CD8-positive, alpha-beta memory T cell (primary cell): ENCODE results near the gene PODN. TPM values are rescaled to one million over a fixed set of nuclear protein-coding genes. Genes with fewer than 3 reads are reported as not detected.

ENCODE experiments used
- CTCF ChIA-PET: fragments of 350-600 bp; sonication (Branson Sonifier 250); formaldehyde crosslinking; loops from one replicate; lab custom pipeline; 2021; ENCODE audit warnings: antibody characterized with exemption; lab: Charles Lee
- POLR2A ChIA-PET: fragments of 350-600 bp; sonication (Branson Sonifier 250); formaldehyde crosslinking; loops from one replicate; lab custom pipeline; 2021; ENCODE audit warnings: antibody characterized with exemption; lab: Charles Lee
- DNase-seq, 5 donors: peaks; one replicate each; pipeline versions ENCODE4 v3.0.0 to v3.0.0-alpha.2; 2020 to 2022; ENCODE audit warnings: mixed read lengths in 1 of 5
- H3K27ac ChIP-seq: one replicate; pipeline ENCODE4 v1.7.0; 2013; ENCODE audit warnings: low read depth, mild to moderate bottlenecking, low read length, moderate library complexity
- H3K27me3 ChIP-seq: 2 replicates; pipeline ENCODE4 v1.7.0; 2013; ENCODE audit warnings: low read length, mild to moderate bottlenecking; ENCODE audit not compliant: insufficient read depth, poor library complexity, severe bottlenecking
- H3K36me3 ChIP-seq: 2 replicates; pipeline ENCODE4 v1.7.0; 2013; ENCODE audit warnings: mild to moderate bottlenecking, low read length, moderate library complexity; ENCODE audit not compliant: insufficient read depth
- H3K4me1 ChIP-seq: 2 replicates; pipeline ENCODE4 v1.7.0; 2013; ENCODE audit warnings: mild to moderate bottlenecking, low read length, moderate library complexity; ENCODE audit not compliant: insufficient read depth
- H3K4me3 ChIP-seq: 2 replicates; pipeline ENCODE4 v1.7.0; 2013; ENCODE audit warnings: mild to moderate bottlenecking, low read length
- H3K9me3 ChIP-seq: 2 replicates; pipeline ENCODE4 v1.7.0; 2013; ENCODE audit warnings: mild to moderate bottlenecking, low read length
- H3K27ac Mint-ChIP-seq, 8 donors: one replicate each; pipeline ENCODE4 v1.8.0; 2020 to 2021; ENCODE audit warnings: mixed read lengths in 8 of 8, mild to moderate bottlenecking in 6 of 8, inconsistent platforms in 3 of 8, moderate library complexity in 3 of 8
- H3K27me3 Mint-ChIP-seq, 2 donors: one replicate each; pipeline ENCODE4 v1.8.0; 2020 to 2021; ENCODE audit warnings: mixed read lengths in 2 of 2, mild to moderate bottlenecking in 1 of 2, moderate library complexity in 1 of 2
- H3K36me3 Mint-ChIP-seq, 3 donors: one replicate each; pipeline ENCODE4 v1.8.0; 2020 to 2021; ENCODE audit warnings: mixed read lengths in 3 of 3, inconsistent platforms in 1 of 3, mild to moderate bottlenecking in 1 of 3
- H3K4me1 Mint-ChIP-seq, 3 donors: one replicate each; pipeline ENCODE4 v1.8.0; 2020 to 2021; ENCODE audit warnings: mixed read lengths in 3 of 3, inconsistent platforms in 1 of 3, mild to moderate bottlenecking in 1 of 3
- H3K4me3 Mint-ChIP-seq, 7 donors: one replicate each; pipeline ENCODE4 v1.8.0; 2020 to 2021; ENCODE audit warnings: mixed read lengths in 7 of 7, mild to moderate bottlenecking in 6 of 7, moderate library complexity in 4 of 7, inconsistent platforms in 2 of 7
- H3K9me3 Mint-ChIP-seq, 5 donors: one replicate each; pipeline ENCODE4 v1.8.0; 2020 to 2022; ENCODE audit warnings: mixed read lengths in 5 of 5, mild to moderate bottlenecking in 3 of 5, moderate library complexity in 2 of 5, inconsistent platforms in 1 of 5
- polyA plus RNA-seq: library from polyadenylated mRNA; unstranded; fragments of 300-500 nt; fragmentation: Illumina TruSeq; gene quantifications from one replicate; pipeline ENCODE4 v1.2.3, GENCODE V29; 2021
- total RNA-seq, 2 experiments: library from RNA; stranded (reverse); gene quantifications; one replicate each; pipeline ENCODE4 v1.2.3, GENCODE V29; 2021

Gene PODN
- total and polyA plus RNA-seq, 3 experiments from 2014 or later: 0.53 TPM; not detected in 2

DNA sequence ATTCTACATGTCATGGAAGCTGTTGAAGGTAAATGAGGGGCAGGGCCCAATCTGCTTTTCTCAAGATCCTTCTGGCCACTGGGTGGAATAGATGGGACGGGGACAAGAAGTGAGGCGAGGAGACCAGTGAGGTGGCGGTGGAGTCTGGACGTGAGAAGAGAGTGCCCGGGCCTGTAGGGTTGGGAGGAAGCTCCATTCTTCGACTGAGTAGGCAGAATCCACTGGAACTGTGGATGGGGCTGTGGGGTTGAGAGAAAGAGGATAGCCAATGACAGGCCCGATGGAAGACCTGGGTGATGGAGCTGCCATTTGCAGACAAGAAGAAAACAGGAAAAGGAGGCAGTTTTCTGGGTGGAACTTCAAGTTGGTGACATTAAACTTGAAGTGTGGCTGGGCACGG, 70.2 kb downstream of the PODN start:
- Mint-ChIP-seq H3K27me3 (no peaks in the 10 kb centered on the region), H3K36me3 (peaks cover 0 to 1% (median 0%) of the 10 kb centered on the region in 3 donors), H3K4me1 (peaks cover 20 to 29% (median 28%) of the 10 kb centered on the region in 3 donors), H3K27ac (peak overlapping the region in 4 of 8 donors; percentile 19 to 30 (median 24)), H3K4me3 (peak overlapping the region in 2 of 7 donors; percentile 8 to 16), H3K9me3 (peaks cover 0 to under 1% (median 0%) of the 10 kb centered on the region in 5 donors)
- no peaks in the 10 kb centered on the region for H3K36me3 ChIP-seq
- no peaks in the 10 kb centered on the region for H3K9me3 ChIP-seq
- no peak for DNase-seq
- no peaks in the 10 kb centered on the region for H3K4me1 ChIP-seq
- no peaks in the 10 kb centered on the region for H3K27me3 ChIP-seq
- POLR2A ChIA-PET: no interaction called here
- no peak overlapping the region for H3K4me3 ChIP-seq
- H3K27ac ChIP-seq: no peak overlapping the region
- CTCF ChIA-PET: no interaction called here

DNA sequence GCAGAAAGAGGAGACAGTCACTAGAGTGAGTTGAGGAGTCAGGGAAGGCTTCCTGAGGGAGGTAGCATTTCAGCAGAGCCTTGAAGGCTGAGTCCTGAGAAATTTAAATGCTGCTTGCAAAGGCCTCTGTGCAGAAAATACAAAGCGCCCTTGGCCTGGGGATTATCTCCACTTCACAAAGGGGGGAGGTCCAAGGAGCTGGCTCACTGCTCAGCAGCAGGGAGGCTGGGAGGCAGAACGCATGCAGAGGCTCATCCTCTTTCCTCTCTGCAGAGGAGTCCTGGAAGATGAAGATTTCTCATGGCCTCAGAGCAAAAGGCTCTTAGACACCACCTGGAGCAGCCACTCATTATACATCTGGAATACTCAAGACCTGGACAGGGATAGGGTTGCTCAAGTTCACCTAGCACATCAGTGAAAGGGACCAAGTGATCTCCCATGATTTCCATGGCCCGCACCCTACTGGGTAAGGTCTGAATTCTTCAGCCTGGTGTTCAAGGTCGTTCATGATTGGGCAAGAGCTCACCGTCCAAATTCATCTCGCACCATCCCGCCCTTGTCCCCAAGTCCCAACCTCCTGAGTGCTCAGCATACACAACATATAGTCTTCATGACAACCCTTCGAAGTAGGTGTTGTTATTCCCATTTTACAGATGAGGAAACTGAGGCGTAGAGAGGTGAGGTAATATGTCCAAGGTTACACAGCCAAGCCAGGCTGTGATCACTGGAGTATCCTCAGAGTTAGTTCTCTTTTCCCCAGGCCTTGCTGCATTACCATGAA, 71.4 kb downstream of the PODN start:
- Histone ChIP-seq H3K27me3 (no peaks in the 10 kb centered on the region), H3K36me3 (no peaks in the 10 kb centered on the region), H3K4me1 (no peaks in the 10 kb centered on the region), H3K9me3 (peaks cover 6% of the 10 kb centered on the region), H3K4me3 (no peak overlapping the region), H3K27ac (no peak overlapping the region)
- Mint-ChIP-seq H3K9me3 (peaks cover 4 to 10% (median 6%) of the 10 kb centered on the region in 5 donors), H3K4me1 (peaks cover 13 to 19% (median 19%) of the 10 kb centered on the region in 3 donors), H3K27me3 (no peaks in the 10 kb centered on the region), H3K4me3 (no peak overlapping the region), H3K36me3 (peaks cover 0 to 11% (median 0%) of the 10 kb centered on the region in 3 donors), H3K27ac (peak overlapping the region in 5 of 8 donors; percentile 14 to 82 (median 55))
- POLR2A ChIA-PET: no interaction called here
- CTCF ChIA-PET: no interaction called here
- DNase-seq: no peak

DNA sequence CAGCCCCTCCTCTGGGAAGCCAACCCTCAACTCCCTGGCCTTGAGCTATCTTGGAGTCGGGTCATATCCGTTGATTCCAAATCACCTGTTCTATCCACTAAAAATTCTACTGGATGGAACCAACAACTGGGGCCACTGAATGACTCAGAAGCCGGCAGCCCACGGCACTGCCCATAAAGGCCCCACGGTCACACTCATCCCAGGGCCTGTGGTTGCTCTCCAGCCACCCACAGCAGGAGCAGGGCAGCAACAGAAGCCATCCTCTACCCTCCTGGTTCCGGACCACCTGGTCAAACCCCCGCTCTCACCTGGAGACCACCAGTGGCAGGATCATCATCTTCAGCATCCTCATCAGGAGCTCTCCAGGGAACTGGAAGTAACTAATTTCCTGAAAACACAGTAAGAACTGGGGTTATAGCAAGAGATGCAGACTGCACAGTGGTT, 72.1 kb downstream of the PODN start:
- Mint-ChIP-seq H3K4me1 (peaks cover 15 to 19% (median 19%) of the 10 kb centered on the region in 3 donors), H3K27me3 (no peaks in the 10 kb centered on the region), H3K9me3 (peaks cover 6 to 10% (median 8%) of the 10 kb centered on the region in 5 donors), H3K27ac (peak overlapping the region in 2 of 8 donors; percentile 92 to 94), H3K36me3 (peaks cover 0 to 11% (median 0%) of the 10 kb centered on the region in 3 donors), H3K4me3 (no peak overlapping the region)
- Histone ChIP-seq H3K4me3 (no peak overlapping the region), H3K27me3 (no peaks in the 10 kb centered on the region), H3K4me1 (no peaks in the 10 kb centered on the region), H3K27ac (no peak overlapping the region), H3K36me3 (no peaks in the 10 kb centered on the region), H3K9me3 (peaks cover 6% of the 10 kb centered on the region)
- DNase-seq: no peak
- CTCF ChIA-PET: interaction anchor here (0.6 kb wide), 1 partner anchor 171 kb away, joined by 3 read pairs; no protein-coding TSS in a partner anchor
- POLR2A ChIA-PET: no interaction called here

Other genes starting within 250 kb of the PODN start
- gene ZYG11A, start 219.5 kb upstream of the PODN start, total RNA-seq: under 1 TPM; 0.04 to 0.07 TPM
- gene ZYG11A, start 219.5 kb upstream of the PODN start, polyA plus RNA-seq: not detected
- 10 to 100 TPM; 26.5 to 29.9 TPM for gene ECHDC2, start 140.5 kb upstream of the PODN start, total RNA-seq
- gene ECHDC2, start 140.5 kb upstream of the PODN start, polyA plus RNA-seq: 32.3 TPM
- gene SCP2, start 134.9 kb upstream of the PODN start, total RNA-seq: 10 to 100 TPM; 66.0 to 69.0 TPM
- 162 TPM for gene SCP2, start 134.9 kb upstream of the PODN start, polyA plus RNA-seq
- not detected for gene SLC1A7, start 80.4 kb downstream of the PODN start, total RNA-seq
- 0.08 TPM for gene SLC1A7, start 80.4 kb downstream of the PODN start, polyA plus RNA-seq
- gene CPT2, start 134.6 kb downstream of the PODN start, total RNA-seq: 10 to 100 TPM; 20.5 to 21.4 TPM
- 19.4 TPM for gene CPT2, start 134.6 kb downstream of the PODN start, polyA plus RNA-seq
- gene CZIB, start 158.4 kb downstream of the PODN start, total RNA-seq: 10 to 100 TPM; 58.0 to 58.4 TPM
- gene CZIB, start 158.4 kb downstream of the PODN start, polyA plus RNA-seq: 60.4 TPM
- 100 to 1,000 TPM; 127 to 129 TPM for gene MAGOH, start 176.3 kb downstream of the PODN start, total RNA-seq
- 121 TPM for gene MAGOH, start 176.3 kb downstream of the PODN start, polyA plus RNA-seq